Loucy (cell line): ENCODE results near the gene VAMP4.

Source experiments
- H2AFZ ChIP-seq: fragments of 200-600 bp; sonication (generic); 2 replicates; pipeline ENCODE4 v1.6.0; 2016; ENCODE audit warnings: antibody characterized with exemption, mild to moderate bottlenecking, low read length, moderate library complexity
- H3F3A ChIP-seq: fragments of 200-600 bp; 2 replicates; pipeline ENCODE4 v1.6.0; 2016; ENCODE audit warnings: antibody characterized with exemption, low read depth, mild to moderate bottlenecking
- H3K27me3 ChIP-seq: fragments of 200-600 bp; sonication (generic); 2 replicates; pipeline ENCODE4 v1.6.1; 2014; ENCODE audit warnings: low read length, mild to moderate bottlenecking; ENCODE audit not compliant: insufficient read depth, poor library complexity, severe bottlenecking
- H3K36me3 ChIP-seq: fragments of 200-600 bp; sonication (generic); 2 replicates; pipeline ENCODE4 v1.6.1; 2016; ENCODE audit warnings: low read length; ENCODE audit not compliant: insufficient read depth
- H3K4me1 ChIP-seq: fragments of 200-600 bp; sonication (generic); 2 replicates; pipeline ENCODE4 v1.5.1; 2014; ENCODE audit warnings: low read length, mild to moderate bottlenecking; ENCODE audit not compliant: insufficient read depth, poor library complexity, severe bottlenecking
- H3K4me2 ChIP-seq: fragments of 200-600 bp; sonication (generic); 2 replicates; pipeline ENCODE4 v1.6.0; 2014; ENCODE audit warnings: antibody characterized with exemption, low read length, low read depth, mild to moderate bottlenecking; ENCODE audit not compliant: poor library complexity, severe bottlenecking
- H3K4me3 ChIP-seq: fragments of 200-600 bp; sonication (generic); 2 replicates; pipeline ENCODE4 v1.5.1; 2014; ENCODE audit warnings: low read length, mild to moderate bottlenecking, mixed read lengths; ENCODE audit not compliant: poor library complexity, severe bottlenecking
- H3K79me2 ChIP-seq: fragments of 200-600 bp; sonication (generic); 2 replicates; pipeline ENCODE4 v1.6.1; 2014; ENCODE audit warnings: low read length; ENCODE audit not compliant: insufficient read depth
- H3K9ac ChIP-seq: fragments of 200-600 bp; sonication (generic); 2 replicates; pipeline ENCODE4 v1.6.0; 2014; ENCODE audit warnings: mild to moderate bottlenecking, low read depth, low read length, moderate library complexity; ENCODE audit not compliant: poor library complexity, severe bottlenecking
- H3K9me2 ChIP-seq: fragments of 200-600 bp; sonication (generic); replicated peaks from 2 replicates; pipeline ENCODE4 v1.6.1; 2016; ENCODE audit warnings: low read depth, low read length, mixed read lengths
- H3K9me3 ChIP-seq: fragments of 200-600 bp; sonication (generic); 2 replicates; pipeline ENCODE4 v1.6.1; 2014; ENCODE audit warnings: mild to moderate bottlenecking, antibody characterized with exemption, low read length, low read depth; ENCODE audit not compliant: insufficient read depth
- H4K20me1 ChIP-seq: fragments of 200-600 bp; sonication (generic); 2 replicates; pipeline ENCODE4 v1.6.0; 2014; ENCODE audit warnings: antibody characterized with exemption, low read length, mild to moderate bottlenecking; ENCODE audit not compliant: insufficient read depth, poor library complexity, severe bottlenecking
- CTCF ChIP-seq: fragments of 200-600 bp; sonication (generic); conservative IDR thresholded peaks from 2 replicates; pipeline ENCODE4 v1.5.1; 2014; ENCODE audit warnings: mild to moderate bottlenecking, antibody characterized with exemption, low read length
- EZH2phosphoT487 ChIP-seq: fragments of 200-600 bp; IDR thresholded peaks from 2 replicates; pipeline ENCODE4 v1.6.1; 2018; ENCODE audit warnings: antibody characterized with exemption, mild to moderate bottlenecking, moderate library complexity, borderline replicate concordance

Gene VAMP4

GRCh38 chr1:171754353-171754705 is 12.5 kb upstream of the VAMP4 start:
- Histone ChIP-seq H3K27me3 (no peaks in the 10 kb centered on the region), H3K4me2 (no peak overlapping the region), H3K4me3 (no peak overlapping the region), H3K4me1 (no peaks in the 10 kb centered on the region), H3K9me2 (no peaks in the 10 kb centered on the region), H3K36me3 (no peaks in the 10 kb centered on the region), H3K9ac (no peak overlapping the region), H3K9me3 (no peaks in the 10 kb centered on the region), H2AFZ (no peak overlapping the region), H3K79me2 (no peaks in the 10 kb centered on the region), H4K20me1 (no peaks in the 10 kb centered on the region), H3F3A (no peaks in the 10 kb centered on the region)
- TF ChIP-seq EZH2phosphoT487 (no peak), CTCF (no peak)

- Histone ChIP-seq H3K79me2 (no peaks in the 10 kb centered on the region), H3K9me3 (no peaks in the 10 kb centered on the region), H3K4me3 (no peak overlapping the region), H4K20me1 (no peaks in the 10 kb centered on the region), H3K36me3 (no peaks in the 10 kb centered on the region), H3K9ac (no peak overlapping the region), H3K27me3 (no peaks in the 10 kb centered on the region), H3K4me1 (no peaks in the 10 kb centered on the region), H3K9me2 (no peaks in the 10 kb centered on the region), H3F3A (no peaks in the 10 kb centered on the region), H3K4me2 (no peak overlapping the region), H2AFZ (no peak overlapping the region)
- TF ChIP-seq EZH2phosphoT487 (no peak), CTCF (no peak)
Observed at GRCh38 chr1:171753685-171754352, 12.0 kb upstream of the VAMP4 start.

GRCh38 chr1:171753182-171753581 is 11.3 kb upstream of the VAMP4 start:
- no peak for TF ChIP-seq CTCF
- no peak for TF ChIP-seq EZH2phosphoT487
- Histone ChIP-seq H3K9ac (no peak overlapping the region), H3K27me3 (no peaks in the 10 kb centered on the region), H3K4me2 (no peak overlapping the region), H3K79me2 (no peaks in the 10 kb centered on the region), H3K9me3 (no peaks in the 10 kb centered on the region), H2AFZ (no peak overlapping the region), H3F3A (no peaks in the 10 kb centered on the region), H3K9me2 (no peaks in the 10 kb centered on the region), H3K4me3 (no peak overlapping the region), H4K20me1 (no peaks in the 10 kb centered on the region), H3K4me1 (no peaks in the 10 kb centered on the region), H3K36me3 (no peaks in the 10 kb centered on the region)
